C4-2B (cell line): ENCODE measurements around the gene TAOK3.

Source experiments
- ZFX ChIP-seq: fragments of 450-650 bp; IDR thresholded peaks from 2 replicates; pipeline ENCODE4 v1.6.1; 2017
- TF ChIP-seq, protein P1 (sequence below): fragments of 450-650 bp; conservative IDR thresholded peaks from 2 replicates; pipeline ENCODE4 v1.5.1; 2017; ENCODE audit warnings: mild to moderate bottlenecking

DNA sequence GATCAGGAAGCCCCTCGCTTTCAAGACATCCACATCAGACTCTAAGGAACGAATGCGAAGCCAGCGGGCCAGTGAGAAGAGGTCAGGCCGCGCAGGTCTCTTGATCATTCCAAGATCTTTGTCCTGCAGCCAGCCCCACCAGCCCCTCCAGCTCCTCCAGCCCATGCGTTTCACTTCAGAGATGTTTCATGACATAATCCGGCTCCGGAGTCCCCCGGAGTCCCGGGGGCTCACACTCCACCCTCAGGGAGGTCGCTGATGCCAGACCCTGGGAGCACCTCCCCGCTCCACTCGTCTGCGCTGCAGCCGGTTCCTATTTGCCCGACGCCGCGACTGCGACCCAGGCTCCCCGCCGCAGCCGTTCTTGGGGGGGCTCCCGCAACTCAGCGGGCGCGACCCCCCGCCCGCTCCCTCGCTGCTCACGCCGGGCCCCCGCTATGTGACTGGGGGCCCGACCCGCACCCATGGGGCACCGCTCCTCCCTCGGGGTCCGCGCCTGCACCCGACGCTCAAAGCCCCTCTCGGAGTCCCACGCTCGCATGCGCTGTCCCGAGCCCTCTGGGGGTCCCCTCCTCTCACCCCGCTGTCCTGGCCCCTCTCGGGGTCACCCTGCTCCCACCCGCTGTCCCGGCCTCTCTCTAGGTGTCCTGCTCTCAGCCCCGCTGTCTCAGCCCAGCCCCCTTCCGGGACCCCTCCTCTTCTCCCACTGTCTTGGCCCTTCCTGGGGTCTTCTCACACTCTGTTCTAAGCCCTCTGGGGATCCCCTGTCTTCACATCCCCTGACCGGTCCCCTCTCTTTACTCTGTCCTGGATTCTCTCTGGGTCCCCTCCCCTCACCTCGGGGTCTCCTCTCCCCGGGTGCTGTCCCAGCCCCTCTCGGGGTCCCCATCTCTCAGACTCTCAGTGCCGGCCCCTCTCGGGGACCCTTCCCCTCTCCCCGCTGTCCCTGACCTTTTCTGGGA, 1.1 kb downstream of the TAOK3 start:
- TF ChIP-seq, protein P1, sequence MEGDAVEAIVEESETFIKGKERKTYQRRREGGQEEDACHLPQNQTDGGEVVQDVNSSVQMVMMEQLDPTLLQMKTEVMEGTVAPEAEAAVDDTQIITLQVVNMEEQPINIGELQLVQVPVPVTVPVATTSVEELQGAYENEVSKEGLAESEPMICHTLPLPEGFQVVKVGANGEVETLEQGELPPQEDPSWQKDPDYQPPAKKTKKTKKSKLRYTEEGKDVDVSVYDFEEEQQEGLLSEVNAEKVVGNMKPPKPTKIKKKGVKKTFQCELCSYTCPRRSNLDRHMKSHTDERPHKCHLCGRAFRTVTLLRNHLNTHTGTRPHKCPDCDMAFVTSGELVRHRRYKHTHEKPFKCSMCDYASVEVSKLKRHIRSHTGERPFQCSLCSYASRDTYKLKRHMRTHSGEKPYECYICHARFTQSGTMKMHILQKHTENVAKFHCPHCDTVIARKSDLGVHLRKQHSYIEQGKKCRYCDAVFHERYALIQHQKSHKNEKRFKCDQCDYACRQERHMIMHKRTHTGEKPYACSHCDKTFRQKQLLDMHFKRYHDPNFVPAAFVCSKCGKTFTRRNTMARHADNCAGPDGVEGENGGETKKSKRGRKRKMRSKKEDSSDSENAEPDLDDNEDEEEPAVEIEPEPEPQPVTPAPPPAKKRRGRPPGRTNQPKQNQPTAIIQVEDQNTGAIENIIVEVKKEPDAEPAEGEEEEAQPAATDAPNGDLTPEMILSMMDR = no peak
- no peak for TF ChIP-seq ZFX
